A172 (cell line): ENCODE data around the gene DNAH5. TPM values are rescaled to one million over a fixed set of nuclear protein-coding genes. Genes with fewer than 3 reads are reported as not detected.

Experiments used
- total RNA-seq: library from RNA; depleted of rRNA; stranded (reverse); fragments of >200 nt; shearing (Covaris generic); gene quantifications from 2 replicates; pipeline ENCODE4 v1.2.3, GENCODE V29; 2014; rRNA removed

The DNAH5 gene
- total RNA-seq, 1 experiment from 2014 or later: 2.1 TPM

Other genes starting within 250 kb of the DNAH5 start
- gene TRIO, start 198.7 kb upstream of the DNAH5 start, total RNA-seq: 120 and 180 TPM in 2 replicates